ENCODE data around the gene TACC2. TPM values are rescaled to one million over a fixed set of nuclear protein-coding genes. Genes with fewer than 3 reads are reported as not detected.
A peak's percentile ranks its signal among the peaks of the same experiment; 100 is the strongest.

TACC2 gene
- total RNA-seq, 1 donor from 2014 or later, result 32.2 TPM

- Mint-ChIP-seq H3K27me3 (ENCODE audit: unreplicated experiment) (no peaks in the 10 kb centered on the region), H3K27ac (ENCODE audit: unreplicated experiment) (no peak overlapping the region), H3K36me3 (ENCODE audit: low read depth, unreplicated experiment) (peaks cover 13% of the 10 kb centered on the region), H3K4me1 (ENCODE audit: unreplicated experiment) (no peaks in the 10 kb centered on the region), H3K9me3 (ENCODE audit: unreplicated experiment) (no peaks in the 10 kb centered on the region), H3K4me3 (ENCODE audit: unreplicated experiment) (no peak overlapping the region)
- TF ChIP-seq CTCF (IDR thresholded peaks at IDR 0.05; ENCODE audit: unreplicated experiment), result no peak
- DNase-seq (ENCODE audit: low spot score), result no peak
These were observed 276.0 kb downstream of the TACC2 start for GRCh38 chr10:122264931-122265330.

- TF ChIP-seq CTCF (IDR thresholded peaks at IDR 0.05; ENCODE audit: unreplicated experiment), result no peak
- no peak overlapping the region for H3K27ac Mint-ChIP-seq (ENCODE audit: unreplicated experiment)
- peaks cover 13% of the 10 kb centered on the region for H3K36me3 Mint-ChIP-seq (ENCODE audit: low read depth, unreplicated experiment)
- no peak for DNase-seq (ENCODE audit: low spot score)
- H3K27me3 Mint-ChIP-seq (ENCODE audit: unreplicated experiment), result no peaks in the 10 kb centered on the region
- H3K4me3 Mint-ChIP-seq (ENCODE audit: unreplicated experiment), result no peak overlapping the region
- H3K4me1 Mint-ChIP-seq (ENCODE audit: unreplicated experiment), result no peaks in the 10 kb centered on the region
- H3K9me3 Mint-ChIP-seq (ENCODE audit: unreplicated experiment), result no peaks in the 10 kb centered on the region
These were observed 276.9 kb downstream of the TACC2 start for GRCh38 chr10:122265896-122266295.

DNA sequence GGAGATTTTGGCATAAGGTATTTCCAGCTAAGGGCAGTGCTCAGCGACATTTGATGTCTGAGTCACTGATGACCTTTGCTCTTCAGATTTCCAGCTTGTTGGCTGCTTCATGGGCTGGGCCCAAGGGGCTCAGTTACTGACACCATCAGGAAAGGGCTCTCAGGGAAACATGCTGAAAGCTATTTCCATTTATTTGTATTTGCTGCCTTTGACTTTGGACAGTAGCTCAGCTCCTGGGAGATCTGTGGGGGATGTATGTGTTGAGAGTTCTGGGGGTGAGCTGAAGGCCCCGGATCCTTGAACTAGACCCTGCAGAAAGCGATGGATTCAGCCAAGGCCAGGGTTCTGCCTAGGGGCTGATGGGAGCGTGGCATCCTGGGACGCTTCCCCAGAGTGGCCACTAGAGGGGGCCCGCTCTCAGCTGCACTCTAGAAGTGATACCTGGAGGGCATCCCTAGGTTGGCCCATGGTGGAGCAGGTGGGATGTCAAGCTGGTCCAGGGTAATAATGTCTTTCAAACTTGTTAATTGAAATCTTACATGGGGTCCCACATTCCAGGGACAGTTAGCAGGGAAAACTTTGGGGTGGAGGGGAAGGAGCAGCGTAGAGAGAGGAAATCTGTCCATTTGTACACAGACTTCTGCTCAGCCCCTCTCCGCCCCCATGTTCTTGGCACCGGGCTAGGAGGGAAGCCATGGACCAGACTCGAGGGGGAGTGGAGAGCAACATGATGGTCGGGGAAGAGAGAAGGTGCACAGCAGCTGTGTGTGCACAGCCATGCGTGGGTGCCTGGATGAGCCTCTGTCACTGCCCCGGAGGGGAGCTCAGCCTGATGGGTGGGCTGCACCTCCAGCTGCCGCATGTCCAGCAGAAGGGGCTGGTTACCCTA lies 279.1 kb downstream of the TACC2 start:
- H3K4me1 Mint-ChIP-seq (ENCODE audit: unreplicated experiment), result no peaks in the 10 kb centered on the region
- H3K36me3 Mint-ChIP-seq (ENCODE audit: low read depth, unreplicated experiment), result peaks cover 9% of the 10 kb centered on the region
- H3K4me3 Mint-ChIP-seq (ENCODE audit: unreplicated experiment), result no peak overlapping the region
- DNase-seq (ENCODE audit: low spot score), result peak; percentile 73
- H3K9me3 Mint-ChIP-seq (ENCODE audit: unreplicated experiment), result no peaks in the 10 kb centered on the region
- peak; percentile 84 for TF ChIP-seq CTCF (IDR thresholded peaks at IDR 0.05; ENCODE audit: unreplicated experiment)
- H3K27me3 Mint-ChIP-seq (ENCODE audit: unreplicated experiment), result no peaks in the 10 kb centered on the region
- H3K27ac Mint-ChIP-seq (ENCODE audit: unreplicated experiment), result no peak overlapping the region

DNA sequence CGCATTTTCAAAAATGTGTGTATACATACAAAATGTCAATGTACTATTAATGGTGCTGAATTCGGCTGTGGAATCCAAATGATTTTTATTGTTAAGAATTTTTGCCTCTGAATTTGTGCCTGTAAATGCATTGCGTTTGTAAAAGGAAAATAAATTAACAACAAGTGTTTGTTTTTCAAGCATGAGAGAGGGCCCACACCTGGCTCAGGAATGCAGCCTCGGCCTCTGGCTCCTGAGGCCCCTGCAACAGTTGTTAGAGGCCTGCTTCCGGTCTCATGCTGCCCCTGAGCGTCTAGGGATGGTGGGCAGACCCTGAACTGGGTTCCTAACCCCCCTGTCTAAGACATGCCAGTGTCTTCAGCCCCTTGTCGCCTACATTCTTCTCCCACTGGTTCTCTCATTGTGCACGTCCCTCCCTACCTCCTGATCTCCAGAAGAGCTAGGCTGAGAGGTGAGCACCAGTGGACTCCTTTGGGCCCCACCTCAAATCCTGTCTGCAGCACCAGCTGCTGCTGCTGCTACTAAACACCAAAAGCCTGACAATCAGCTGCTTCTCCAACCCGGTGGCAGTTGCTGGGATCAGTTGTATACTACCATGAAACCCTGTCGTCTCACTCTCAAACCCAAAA lies 280.2 kb downstream of the TACC2 start:
- no peaks in the 10 kb centered on the region for H3K27me3 Mint-ChIP-seq (ENCODE audit: unreplicated experiment)
- no peaks in the 10 kb centered on the region for H3K9me3 Mint-ChIP-seq (ENCODE audit: unreplicated experiment)
- no peak for TF ChIP-seq CTCF (IDR thresholded peaks at IDR 0.05; ENCODE audit: unreplicated experiment)
- H3K27ac Mint-ChIP-seq (ENCODE audit: unreplicated experiment), result no peak overlapping the region
- H3K36me3 Mint-ChIP-seq (ENCODE audit: low read depth, unreplicated experiment), result peaks cover 4% of the 10 kb centered on the region
- H3K4me1 Mint-ChIP-seq (ENCODE audit: unreplicated experiment), result no peaks in the 10 kb centered on the region
- no peak overlapping the region for H3K4me3 Mint-ChIP-seq (ENCODE audit: unreplicated experiment)
- no peak for DNase-seq (ENCODE audit: low spot score)

DNA sequence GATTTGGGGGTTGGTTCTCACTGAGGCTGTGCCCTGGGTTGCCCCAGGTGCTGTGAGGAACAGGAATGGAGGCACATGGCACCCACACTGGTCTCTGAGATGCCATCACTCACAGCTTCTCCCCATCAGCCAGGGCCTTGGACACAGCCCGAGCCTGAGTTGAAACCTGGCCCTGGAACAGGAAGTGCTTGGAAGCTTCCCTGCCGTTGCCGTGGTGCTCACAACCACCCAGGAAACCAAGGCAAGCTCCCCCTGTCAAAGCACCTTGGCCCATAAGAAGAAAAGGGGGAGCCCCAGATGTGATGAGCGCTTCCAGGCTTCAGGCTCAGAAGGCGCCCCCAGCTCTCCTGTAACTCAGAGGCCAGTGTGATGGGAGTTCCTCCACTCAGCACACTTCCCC lies 282.1 kb downstream of the TACC2 start, which contains the start of gene BTBD16:
BTBD16 (plus strand) TSS at position 221 of the 400 bp plus-strand sequence. CDS start 3,786 bp downstream, outside the sequence.
- Mint-ChIP-seq H3K27me3 (ENCODE audit: unreplicated experiment) (no peaks in the 10 kb centered on the region), H3K36me3 (ENCODE audit: low read depth, unreplicated experiment) (peaks cover 4% of the 10 kb centered on the region), H3K4me1 (ENCODE audit: unreplicated experiment) (peaks cover 5% of the 10 kb centered on the region), H3K27ac (ENCODE audit: unreplicated experiment) (no peak within 1 kb of the TSS), H3K9me3 (ENCODE audit: unreplicated experiment) (no peaks in the 10 kb centered on the region), H3K4me3 (ENCODE audit: unreplicated experiment) (no peak within 1 kb of the TSS)
- no peak for TF ChIP-seq CTCF (IDR thresholded peaks at IDR 0.05; ENCODE audit: unreplicated experiment)
- no peak for DNase-seq (ENCODE audit: low spot score)
